ENCODE results near the gene ZNF862.
A peak's percentile ranks its signal among the peaks of the same experiment; 100 is the strongest.

ZNF862 gene

GRCh38 chr7:149868623-149869290 is 30.6 kb downstream of the ZNF862 start:
- no peak for DNase-seq

- DNase-seq, result no peak
These were observed 31.1 kb downstream of the ZNF862 start for GRCh38 chr7:149869291-149869650.

- no peak for DNase-seq
These were observed 31.7 kb downstream of the ZNF862 start for GRCh38 chr7:149869867-149870266.

- no peak for DNase-seq
These were observed 32.1 kb downstream of the ZNF862 start for GRCh38 chr7:149870274-149870673.

GRCh38 chr7:149870701-149871483 is 32.7 kb downstream of the ZNF862 start:
- no peak for DNase-seq

- no peak for DNase-seq
These were observed 33.4 kb downstream of the ZNF862 start for GRCh38 chr7:149871576-149871975.

GRCh38 chr7:149872419-149873073 is 34.4 kb downstream of the ZNF862 start:
- DNase-seq, result no peak

GRCh38 chr7:149873074-149873969 is 35.1 kb downstream of the ZNF862 start, which contains the start of gene ATP6V0E2:
Gene ATP6V0E2, plus strand, starts transcription at chr7:149873969. Its CDS starts 97 bp downstream, at chr7:149874066.
- peak; percentile 83 to 88 (median 86) for DNase-seq

GRCh38 chr7:149873970-149874643 is 35.9 kb downstream of the ZNF862 start:
- no peak for DNase-seq

- DNase-seq, result no peak
These were observed 36.5 kb downstream of the ZNF862 start for GRCh38 chr7:149874644-149875028.

GRCh38 chr7:149875396-149875795 is 37.2 kb downstream of the ZNF862 start:
- no peak for DNase-seq

GRCh38 chr7:149877890-149878522 is 39.8 kb downstream of the ZNF862 start:
- DNase-seq, result no peak

- no peak for DNase-seq
These were observed 40.3 kb downstream of the ZNF862 start for GRCh38 chr7:149878523-149878921.

GRCh38 chr7:149879271-149879743 is 41.1 kb downstream of the ZNF862 start:
- no peak for DNase-seq

- no peak for DNase-seq
These were observed 41.8 kb downstream of the ZNF862 start for GRCh38 chr7:149879766-149880637.

GRCh38 chr7:149880638-149881311 is 42.6 kb downstream of the ZNF862 start:
- DNase-seq, result no peak

- DNase-seq, result no peak
These were observed 43.4 kb downstream of the ZNF862 start for GRCh38 chr7:149881328-149882247.

GRCh38 chr7:149882248-149883047 is 44.3 kb downstream of the ZNF862 start:
- no peak for DNase-seq

All from activated CD4-positive, CD25-positive, alpha-beta regulatory T cell (primary cell).